Stimulated activated CD8-positive, alpha-beta memory T cell treated with anti-CD3 and anti-CD28 coated beads, Interleukin-12 subunit alpha, Interleukin-12 subunit beta, amount 100 ng/mL, for 1 hour (primary cell): Measurements from ENCODE around the gene SEC24C.

Source experiments
- DNase-seq: peaks from one replicate; pipeline ENCODE4 v3.0.0-alpha.2; 2020; ENCODE audit warnings: low read depth

SEC24C gene

GRCh38 chr10:73813333-73813732 lies 69.2 kb downstream of the SEC24C start:
- no peak for DNase-seq

GRCh38 chr10:73814276-73814895 lies 70.2 kb downstream of the SEC24C start:
- no peak for DNase-seq

- DNase-seq = no peak
Measured at GRCh38 chr10:73814896-73815718, 70.9 kb downstream of the SEC24C start.

GRCh38 chr10:73815719-73816030 lies 71.5 kb downstream of the SEC24C start:
- no peak for DNase-seq

DNA sequence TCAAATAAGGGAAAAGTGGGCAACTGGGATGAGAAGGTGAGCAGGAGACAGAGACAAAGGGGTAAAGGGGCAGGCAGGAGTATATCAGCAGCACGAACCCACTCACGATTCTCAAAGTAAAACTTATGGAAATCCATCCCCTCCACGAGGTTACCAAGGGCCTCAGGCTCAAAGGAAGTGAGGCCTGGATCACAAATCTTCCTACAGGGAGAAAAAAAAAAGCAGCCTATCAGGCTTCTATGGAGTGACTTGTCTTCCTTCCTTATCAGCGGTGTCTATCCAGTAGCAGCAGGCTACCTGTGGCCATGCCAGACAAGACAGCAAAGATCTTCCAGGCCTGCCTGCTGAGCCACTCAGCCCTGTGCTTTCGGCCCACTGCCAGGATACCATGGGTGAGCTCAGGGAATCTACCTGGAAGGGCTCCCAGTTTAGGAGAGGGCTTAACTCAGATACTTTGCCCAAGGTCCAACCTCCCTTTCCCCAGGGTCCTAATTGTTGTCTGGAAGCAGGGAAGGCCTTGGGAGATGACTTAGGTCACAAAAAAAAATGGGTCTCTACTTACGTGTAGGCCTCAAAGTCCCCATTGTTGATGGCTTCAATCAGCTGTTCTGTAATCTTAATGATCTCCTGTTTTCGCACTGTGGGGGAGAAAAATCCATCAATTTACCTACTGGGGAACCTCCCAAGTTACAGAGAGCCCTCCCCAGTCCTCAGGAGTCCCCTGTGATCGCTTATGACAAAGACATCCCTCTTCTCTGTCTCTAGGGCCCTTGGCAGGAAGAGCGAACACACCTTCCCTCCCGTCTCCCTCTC lies 73.0 kb downstream of the SEC24C start:
- DNase-seq = no peak

DNA sequence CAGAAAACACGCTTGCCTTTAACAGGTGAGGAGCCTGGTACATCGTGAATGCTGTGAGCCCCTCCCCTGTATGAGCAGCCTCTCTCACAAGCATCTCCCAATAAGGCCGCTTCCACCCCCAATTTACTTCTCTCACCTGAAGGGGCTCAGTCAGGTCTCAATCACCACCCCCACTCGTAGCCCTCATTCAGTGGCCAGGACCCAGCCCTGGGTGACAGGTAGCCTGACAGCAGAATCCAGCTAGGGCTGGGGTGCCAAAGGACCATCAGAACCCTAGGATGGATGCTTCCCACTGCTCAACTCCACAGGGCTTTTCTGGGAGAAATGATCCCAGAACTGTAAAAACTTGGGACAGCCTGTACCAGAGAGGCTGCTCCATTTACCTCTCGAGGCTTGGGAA lies 73.7 kb downstream of the SEC24C start:
- no peak for DNase-seq

DNA sequence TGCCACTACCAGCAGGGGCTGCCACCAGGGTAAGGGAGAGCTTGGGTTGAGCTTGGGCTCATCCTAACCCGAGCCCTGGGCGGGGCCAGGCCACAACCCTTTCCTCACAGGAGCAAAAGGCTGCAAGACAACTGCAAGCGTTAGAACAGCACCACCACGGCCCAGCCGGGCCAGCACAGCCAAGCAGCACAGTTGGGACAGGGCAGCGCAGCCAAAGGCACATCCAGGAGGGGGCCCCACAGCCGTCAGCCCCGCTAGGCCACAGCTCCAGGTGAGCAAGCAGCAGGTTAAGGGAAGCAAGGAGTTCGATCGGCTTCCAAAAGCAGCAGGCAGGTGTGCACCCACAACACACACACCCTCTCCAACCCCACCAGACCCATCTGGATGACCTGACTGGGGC lies 74.2 kb downstream of the SEC24C start:
- no peak for DNase-seq

DNA sequence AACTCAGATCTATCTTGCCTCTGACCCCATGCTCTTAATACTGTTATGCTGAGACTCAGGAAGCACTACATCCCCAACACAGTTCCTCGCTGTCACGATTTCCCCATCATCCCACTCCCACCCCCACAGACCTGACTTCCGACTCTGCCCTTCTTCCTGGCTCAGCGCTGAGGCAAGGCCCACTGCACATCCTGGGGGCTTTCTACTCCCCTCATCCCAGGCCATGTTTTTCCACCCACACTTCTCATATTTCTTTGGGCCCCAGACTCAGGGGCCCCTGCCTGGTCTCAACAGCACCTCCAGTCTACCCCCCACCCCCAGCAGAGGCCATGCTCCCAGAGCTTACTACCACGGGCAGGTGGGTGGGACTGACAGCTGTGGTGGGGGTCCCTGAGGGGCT lies 74.9 kb downstream of the SEC24C start:
- DNase-seq = no peak

DNA sequence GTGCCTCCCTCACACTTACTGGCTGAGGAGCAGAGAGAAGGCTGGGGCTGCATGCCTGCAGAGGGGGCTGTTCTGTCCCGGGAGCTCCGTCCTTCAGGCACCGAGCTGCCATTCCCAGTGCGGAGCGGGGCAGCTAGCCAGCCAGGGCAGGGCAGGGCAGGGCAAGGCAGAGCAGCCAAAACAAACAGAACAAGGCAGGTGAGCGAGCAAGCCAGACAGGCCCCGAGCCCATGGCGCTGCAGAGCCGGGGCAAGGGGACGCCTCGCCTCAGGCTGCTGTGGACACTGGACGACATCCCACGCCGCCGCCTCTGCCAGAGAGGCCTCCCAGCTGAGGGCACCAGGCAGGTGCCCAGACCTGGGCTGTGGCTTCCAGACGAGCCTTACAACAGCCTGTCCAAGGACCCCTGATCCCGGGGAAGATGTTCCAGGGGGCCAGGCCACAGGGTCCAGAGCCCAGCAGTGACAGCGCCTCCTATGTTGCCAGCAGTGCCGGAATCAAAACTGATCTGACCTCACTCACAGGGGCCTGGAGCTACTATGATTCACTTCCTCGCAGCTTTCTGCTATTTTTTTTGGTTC lies 75.4 kb downstream of the SEC24C start:
- no peak for DNase-seq
